GM23248 (cell line): ENCODE data around the gene NBPF11.
"Not testable (repeated sequence)": the region's sequence is repeated elsewhere in the genome, so short reads cannot be mapped to it uniquely, and the experiment has no call there.

Experiments
- EZH2 ChIP-seq: fragments of 200-600 bp; sonication (generic); IDR thresholded peaks from 2 replicates; pipeline ENCODE4 v1.6.1; 2018; ENCODE audit warnings: antibody characterized with exemption, mild to moderate bottlenecking; ENCODE audit not compliant: insufficient read depth, poor library complexity, severe bottlenecking
- EZH2phosphoT487 ChIP-seq: fragments of 200-600 bp; sonication (generic); IDR thresholded peaks from 2 replicates; pipeline ENCODE4 v1.6.1; 2018; ENCODE audit warnings: antibody characterized with exemption, moderate library complexity, mild to moderate bottlenecking, low read depth; ENCODE audit not compliant: insufficient read depth

DNA sequence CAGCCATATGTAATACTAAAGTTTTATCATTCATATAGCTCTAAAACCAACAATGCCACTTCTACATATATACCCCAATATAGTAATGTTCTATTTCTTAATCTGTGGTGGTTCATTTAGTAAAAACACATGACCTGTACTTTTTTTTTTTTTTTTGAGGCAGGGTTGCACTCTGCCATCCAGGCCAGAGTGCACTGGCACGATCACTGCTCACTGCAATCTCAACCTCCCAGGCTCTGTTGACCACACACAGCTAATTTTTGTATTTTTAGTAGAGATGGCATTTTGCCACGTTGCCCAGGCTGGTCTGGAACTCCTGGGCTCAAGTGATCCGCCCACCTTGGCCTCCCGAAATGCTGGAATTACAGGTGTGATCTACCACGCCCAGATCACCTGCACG lies 2.1 kb downstream of the NBPF11 start:
- not testable (repeated sequence) for TF ChIP-seq EZH2, EZH2phosphoT487
